HCT116 (cell line): ENCODE measurements around the gene RAC2. TPM values are rescaled to one million over a fixed set of nuclear protein-coding genes. Genes with fewer than 3 reads are reported as not detected.

Experiments
- ATAC-seq: fragments of 200-7000 bp; cut with Tn5 transposase; 2 replicates; pipeline ENCODE4 v1.9.1; 2020; ENCODE audit warnings: mild to moderate bottlenecking, moderate library complexity
- BruUV-seq: library from RNA; stranded (reverse); fragments of 400-500 nt; replicated peaks from 2 replicates; lab custom pipeline; 2021; lab: Mats Ljungman, UMichigan
- CTCF ChIA-PET: fragments of 300-600 bp; sonication (Branson Sonifier 250); formaldehyde crosslinking; loops from one replicate; lab custom pipeline; 2021; ENCODE audit warnings: antibody characterized with exemption; lab: Charles Lee
- POLR2A ChIA-PET: fragments of 300-600, 350-600 bp; sonication (Branson Sonifier 250); formaldehyde crosslinking; loops from one replicate; lab custom pipeline; 2021; ENCODE audit warnings: antibody characterized with exemption; lab: Charles Lee
- RAD21 ChIA-PET, 2 experiments: fragments of 300-600 bp; sonication (Branson Sonifier 250); formaldehyde crosslinking; loops; one replicate each; lab custom pipeline; 2023; ENCODE audit warnings: low total read pairs in 2 of 2; ENCODE audit not compliant: uncharacterized antibody in 2 of 2, unreplicated experiment in 2 of 2, low non-redundant PET in 1 of 2; lab: Charles Lee
- DNase-seq: peaks from one replicate; pipeline ENCODE4 v3.0.0-alpha.2; 2010; ENCODE audit warnings: low read depth, low spot score
- H2AFZ ChIP-seq: fragments of 200-600 bp; shearing (Covaris generic), sonication (generic); 2 replicates; pipeline ENCODE4 v1.6.1; 2017; ENCODE audit warnings: low read depth, mixed run types, mixed read lengths, antibody characterized with exemption, low read length; ENCODE audit not compliant: poor library complexity, severe bottlenecking
- H3K27ac ChIP-seq: 2 replicates; pipeline ENCODE4 v1.5.1; 2012; ENCODE audit warnings: low read depth, low read length
- H3K27me3 ChIP-seq: fragments of 200-600 bp; sonication (generic); 2 replicates; pipeline ENCODE4 v1.6.1; 2016; ENCODE audit warnings: mixed run types, low read length, mixed read lengths; ENCODE audit not compliant: insufficient read depth
- H3K36me3 ChIP-seq, 2 experiments: fragments of 200-500 bp in 1 of 2; fragments of 200-600 bp in 1 of 2; sonication (Bioruptor generic) in 1 of 2; sonication (generic) in 1 of 2; 2 replicates each; pipeline versions ENCODE4 v1.5.1 to v1.6.1; 2014 to 2016; ENCODE audit warnings: low read length in 2 of 2, inconsistent platforms in 1 of 2, mixed read lengths in 1 of 2, mixed run types in 1 of 2; ENCODE audit not compliant: insufficient read depth in 2 of 2, control insufficient read depth in 1 of 2
- H3K4me1 ChIP-seq, 2 experiments: fragments of 200-600 bp in 1 of 2; sonication (generic) in 1 of 2; 2 replicates each; pipeline versions ENCODE4 v1.5.1 to v1.6.1; 2012 to 2017; ENCODE audit warnings: low read length in 2 of 2, inconsistent platforms in 1 of 2, mild to moderate bottlenecking in 1 of 2, mixed read lengths in 1 of 2, mixed run types in 1 of 2, moderate library complexity in 1 of 2; ENCODE audit not compliant: insufficient read depth in 2 of 2, control insufficient read depth in 1 of 2
- H3K4me2 ChIP-seq: fragments of 200-600 bp; sonication (generic); 2 replicates; pipeline ENCODE4 v1.6.1; 2017; ENCODE audit warnings: mixed run types, low read length, mixed read lengths
- H3K4me3 ChIP-seq, 2 experiments: fragments of 200-600 bp in 1 of 2; sonication (generic) in 1 of 2; replicated peaks in 1 of 2; 2 replicates each; pipeline ENCODE4 v1.5.1; 2011 to 2016; ENCODE audit warnings: low read length in 2 of 2, control low read depth in 1 of 2, low read depth in 1 of 2, mild to moderate bottlenecking in 1 of 2, mixed read lengths in 1 of 2, mixed run types in 1 of 2
- H3K79me2 ChIP-seq: fragments of 200-600 bp; sonication (generic); 2 replicates; pipeline ENCODE4 v1.6.1; 2017; ENCODE audit warnings: mild to moderate bottlenecking, mixed run types, low read length, moderate library complexity, mixed read lengths; ENCODE audit not compliant: insufficient read depth
- H3K9ac ChIP-seq: fragments of 200-600 bp; sonication (generic); 2 replicates; pipeline ENCODE4 v1.6.1; 2016; ENCODE audit warnings: low read length, mixed read lengths
- H3K9me2 ChIP-seq: fragments of 200-600 bp; sonication (generic), shearing (Covaris generic); 2 replicates; pipeline ENCODE4 v1.6.1; 2017; ENCODE audit warnings: mixed run types, mild to moderate bottlenecking, moderate library complexity; ENCODE audit not compliant: insufficient read depth
- H3K9me3 ChIP-seq, 2 experiments: fragments of 200-500 bp in 1 of 2; fragments of 200-600 bp in 1 of 2; sonication (Bioruptor generic) in 1 of 2; sonication (generic) in 1 of 2; 2 replicates each; pipeline ENCODE4 v1.6.1; 2014 to 2017; ENCODE audit warnings: low read length in 2 of 2, mixed read lengths in 2 of 2, inconsistent platforms in 1 of 2, low read depth in 1 of 2, mild to moderate bottlenecking in 1 of 2, mixed run types in 1 of 2, moderate library complexity in 1 of 2; ENCODE audit not compliant: control insufficient read depth in 1 of 2, insufficient read depth in 1 of 2
- H4K20me1 ChIP-seq: fragments of 200-600 bp; sonication (generic), shearing (Covaris generic); 2 replicates; pipeline ENCODE4 v1.6.1; 2017; ENCODE audit warnings: mixed run types, mild to moderate bottlenecking, moderate library complexity; ENCODE audit not compliant: insufficient read depth
- ATF3 ChIP-seq: IDR thresholded peaks from 2 replicates; pipeline ENCODE4 v1.6.1; 2012
- CBX3 ChIP-seq: IDR thresholded peaks from 2 replicates; pipeline ENCODE4 v1.6.1; 2012; ENCODE audit warnings: low read depth
- CEBPB ChIP-seq: IDR thresholded peaks from 2 replicates; pipeline ENCODE4 v1.6.1; 2012; ENCODE audit warnings: low read depth
- CTCF ChIP-seq, 3 experiments: fragments of 200-600 bp in 1 of 3; sonication (generic) in 1 of 3; IDR thresholded peaks in 2 of 3; conservative IDR thresholded peaks in 1 of 3; 2 replicates each; pipeline ENCODE4 v1.5.1; 2012 to 2017; ENCODE audit warnings: low read depth in 2 of 3, low read length in 2 of 3, antibody characterized with exemption in 1 of 3, borderline replicate concordance in 1 of 3, control low read depth in 1 of 3, mild to moderate bottlenecking in 1 of 3, mixed read lengths in 1 of 3, mixed run types in 1 of 3, moderate library complexity in 1 of 3; ENCODE audit not compliant: insufficient read depth in 1 of 3
- EGR1 ChIP-seq: IDR thresholded peaks from 2 replicates; pipeline ENCODE4 v1.6.1; 2012; ENCODE audit warnings: low read depth
- ELF1 ChIP-seq: IDR thresholded peaks from 2 replicates; pipeline ENCODE4 v1.6.1; 2012; ENCODE audit warnings: low read depth, borderline replicate concordance
- EZH2 ChIP-seq: fragments of 200-600 bp; sonication (generic); IDR thresholded peaks from 2 replicates; pipeline ENCODE4 v1.6.1; 2017; ENCODE audit warnings: antibody characterized with exemption, mixed run types
- FOSL1 ChIP-seq: IDR thresholded peaks from 2 replicates; pipeline ENCODE4 v1.6.1; 2012; ENCODE audit warnings: low read depth
- MAX ChIP-seq: IDR thresholded peaks from 2 replicates; pipeline ENCODE4 v1.6.1; 2012
- POLR2A ChIP-seq: IDR thresholded peaks from 2 replicates; pipeline ENCODE4 v1.7.0; 2011; ENCODE audit warnings: borderline replicate concordance; ENCODE audit not compliant: insufficient read depth, insufficient read length; ENCODE audit errors: extremely low read depth
- POLR2AphosphoS5 ChIP-seq: IDR thresholded peaks from 2 replicates; pipeline ENCODE4 v1.6.1; 2011; ENCODE audit warnings: mild to moderate bottlenecking, low read depth, low read length, moderate library complexity
- RAD21 ChIP-seq: IDR thresholded peaks from 2 replicates; pipeline ENCODE4 v1.6.1; 2012; ENCODE audit warnings: low read depth, mild to moderate bottlenecking
- REST ChIP-seq: IDR thresholded peaks from 2 replicates; pipeline ENCODE4 v1.6.1; 2012; ENCODE audit warnings: low read depth
- SIN3A ChIP-seq: IDR thresholded peaks from 2 replicates; pipeline ENCODE4 v1.6.1; 2012; ENCODE audit warnings: low read depth
- SP1 ChIP-seq: IDR thresholded peaks from 2 replicates; pipeline ENCODE4 v1.6.1; 2012; ENCODE audit warnings: low read depth
- YY1 ChIP-seq: IDR thresholded peaks from 2 replicates; pipeline ENCODE4 v1.6.1; 2011; ENCODE audit warnings: low read length, low read depth, moderate library complexity, mild to moderate bottlenecking; ENCODE audit not compliant: insufficient replicate concordance; ENCODE audit errors: extremely low read depth
- ZFX ChIP-seq: fragments of 450-650 bp; IDR thresholded peaks from 2 replicates; pipeline ENCODE4 v1.6.1; 2017
- ZNF274 ChIP-seq: fragments of 200-500 bp; sonication (Bioruptor generic); IDR thresholded peaks from 2 replicates; pipeline ENCODE4 v1.6.1; 2014; ENCODE audit warnings: mild to moderate bottlenecking, low read depth, low read length, inconsistent platforms
- intact Hi-C: fragments of 100-400 bp; cut with micrococcal nuclease; formaldehyde crosslinking; loops from 2 replicates; pipeline ENCODE4 v1.10.0; 2022
- total RNA-seq: library from RNA; stranded (reverse); gene quantifications from one replicate; pipeline ENCODE4 v1.2.1, GENCODE V29; 2021; ENCODE audit not compliant: unreplicated experiment
- TF ChIP-seq, protein P1 (sequence below): IDR thresholded peaks from 2 replicates; pipeline ENCODE4 v1.6.1; 2011; ENCODE audit warnings: mild to moderate bottlenecking, low read length, moderate library complexity; ENCODE audit not compliant: insufficient replicate concordance; ENCODE audit errors: extremely low read depth

RAC2 gene
- total RNA-seq, 1 experiment from 2014 or later: 62.0 TPM

DNA sequence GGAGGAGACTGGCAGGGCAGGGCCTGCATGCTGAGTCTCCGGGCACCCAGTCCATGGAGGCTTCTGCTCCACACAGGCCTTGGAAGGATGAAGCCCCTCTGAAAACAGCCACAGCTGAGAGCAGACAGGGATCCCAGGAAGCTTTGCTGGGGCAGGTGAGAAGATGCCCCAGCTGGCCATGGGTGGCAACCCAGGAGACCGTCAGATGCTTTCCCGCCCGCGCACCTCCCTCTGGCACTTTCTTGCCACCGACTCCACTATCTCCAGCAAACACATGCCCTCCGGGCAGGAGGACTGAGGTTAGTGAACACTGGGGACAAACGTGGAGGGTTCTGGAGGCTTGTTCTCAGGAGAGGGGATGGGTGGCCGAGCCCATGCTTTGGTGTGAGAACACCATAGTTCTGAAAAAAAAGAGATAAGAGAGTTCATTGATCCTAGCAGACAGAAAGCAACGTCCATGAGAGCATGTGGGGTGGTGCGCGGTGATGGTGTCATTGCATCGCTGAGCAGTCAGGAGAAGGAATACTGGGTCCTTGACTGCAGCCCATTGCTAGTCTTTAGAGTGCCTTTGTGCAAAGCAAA, 58.3 kb downstream of the RAC2 start:
- TF ChIP-seq SP1 (no peak), CBX3 (no peak), FOSL1 (no peak), RAD21 (no peak), POLR2A (no peak), CTCF (IDR thresholded peaks at IDR 0.05 in 2 of 3, conservative IDR thresholded peaks at IDR 0.05 in 1 of 3; ENCODE audit: borderline replicate concordance in 1 of 3, insufficient read depth in 1 of 3, low read depth in 2 of 3, low read length in 2 of 3) (no peak), ATF3 (no peak), SIN3A (no peak), ELF1 (no peak), EZH2 (no peak), EGR1 (no peak), ZNF274 (no peak), CEBPB (no peak), ZFX (no peak), MAX (no peak), REST (no peak), YY1 (no peak), POLR2AphosphoS5 (no peak)
- TF ChIP-seq, protein P1, sequence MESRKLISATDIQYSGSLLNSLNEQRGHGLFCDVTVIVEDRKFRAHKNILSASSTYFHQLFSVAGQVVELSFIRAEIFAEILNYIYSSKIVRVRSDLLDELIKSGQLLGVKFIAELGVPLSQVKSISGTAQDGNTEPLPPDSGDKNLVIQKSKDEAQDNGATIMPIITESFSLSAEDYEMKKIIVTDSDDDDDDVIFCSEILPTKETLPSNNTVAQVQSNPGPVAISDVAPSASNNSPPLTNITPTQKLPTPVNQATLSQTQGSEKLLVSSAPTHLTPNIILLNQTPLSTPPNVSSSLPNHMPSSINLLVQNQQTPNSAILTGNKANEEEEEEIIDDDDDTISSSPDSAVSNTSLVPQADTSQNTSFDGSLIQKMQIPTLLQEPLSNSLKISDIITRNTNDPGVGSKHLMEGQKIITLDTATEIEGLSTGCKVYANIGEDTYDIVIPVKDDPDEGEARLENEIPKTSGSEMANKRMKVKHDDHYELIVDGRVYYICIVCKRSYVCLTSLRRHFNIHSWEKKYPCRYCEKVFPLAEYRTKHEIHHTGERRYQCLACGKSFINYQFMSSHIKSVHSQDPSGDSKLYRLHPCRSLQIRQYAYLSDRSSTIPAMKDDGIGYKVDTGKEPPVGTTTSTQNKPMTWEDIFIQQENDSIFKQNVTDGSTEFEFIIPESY: no peak
- H3K36me3 ChIP-seq: no peaks in the 10 kb centered on the region
- ChIA-PET POLR2A (no interaction called here), CTCF (interaction anchor here (0.6 to 1.1 kb wide), 3 partner anchors 59 to 74 kb away, joined by 3 to 4 read pairs (median 3); no protein-coding TSS in a partner anchor), RAD21 (interaction anchor here in 1 of 2 experiments (1.7 kb wide), 1 partner anchor 12 kb away, joined by 7 read pairs; no protein-coding TSS in a partner anchor)
- peaks cover 45 to 51% of the 10 kb centered on the region in 2 experiments for H3K4me1 ChIP-seq
- no peaks in the 10 kb centered on the region for H3K79me2 ChIP-seq
- no peaks in the 10 kb centered on the region for H3K9me2 ChIP-seq
- no peak overlapping the region for H2AFZ ChIP-seq
- no peaks in the 10 kb centered on the region for H4K20me1 ChIP-seq
- ATAC-seq (no peak), DNase-seq (no peak)
- H3K4me3 ChIP-seq: no peak overlapping the region
- H3K4me2 ChIP-seq: peak overlapping the region; percentile 96
- no peaks in the 10 kb centered on the region for H3K27me3 ChIP-seq
- H3K9me3 ChIP-seq: no peaks in the 10 kb centered on the region
- intact Hi-C loops: no loop called here
- no peak overlapping the region for H3K27ac ChIP-seq
- no TSS peak for BruUV-seq
- H3K9ac ChIP-seq: no peak overlapping the region
